A172 (cell line): Measurements from ENCODE around the gene MN1. TPM values are rescaled to one million over a fixed set of nuclear protein-coding genes. Genes with fewer than 3 reads are reported as not detected.

Experiments used
- DNase-seq: peaks from one replicate; pipeline ENCODE4 v3.0.0-alpha.2; 2015; ENCODE audit warnings: low spot score
- total RNA-seq: library from RNA; depleted of rRNA; stranded (reverse); fragments of >200 nt; shearing (Covaris generic); gene quantifications from 2 replicates; pipeline ENCODE4 v1.2.3, GENCODE V29; 2014

MN1 gene
- total RNA-seq, 1 experiment from 2014 or later, result 2.3 TPM

GRCh38 chr22:27800250-27801201 lies 1.0 kb downstream of the MN1 start:
- DNase-seq, result no peak

- DNase-seq, result no peak
Measured at GRCh38 chr22:27799827-27800249, 1.7 kb downstream of the MN1 start.

- no peak for DNase-seq
Measured at GRCh38 chr22:27799015-27799826, 2.3 kb downstream of the MN1 start.

- DNase-seq, result no peak
Measured at GRCh38 chr22:27798511-27799014, 3.0 kb downstream of the MN1 start.

- DNase-seq, result no peak
Measured at GRCh38 chr22:27797520-27798391, 3.8 kb downstream of the MN1 start.

- no peak for DNase-seq
Measured at GRCh38 chr22:27796829-27797519, 4.6 kb downstream of the MN1 start.

GRCh38 chr22:27795696-27796517 lies 5.6 kb downstream of the MN1 start:
- DNase-seq, result no peak

- DNase-seq, result no peak
Measured at GRCh38 chr22:27795053-27795452, 6.5 kb downstream of the MN1 start.

GRCh38 chr22:27794226-27794625 lies 7.3 kb downstream of the MN1 start:
- no peak for DNase-seq

- DNase-seq, result no peak
Measured at GRCh38 chr22:27793576-27793975, 8.0 kb downstream of the MN1 start.

GRCh38 chr22:27792452-27793161 lies 8.9 kb downstream of the MN1 start:
- DNase-seq, result no peak

- no peak for DNase-seq
Measured at GRCh38 chr22:27791859-27792241, 9.7 kb downstream of the MN1 start.

- DNase-seq, result no peak
Measured at GRCh38 chr22:27791159-27791858, 10.2 kb downstream of the MN1 start.

GRCh38 chr22:27790376-27791158 lies 11.0 kb downstream of the MN1 start:
- no peak for DNase-seq

GRCh38 chr22:27788500-27789288 lies 12.9 kb downstream of the MN1 start:
- no peak for DNase-seq

- DNase-seq, result no peak
Measured at GRCh38 chr22:27786965-27787364, 14.6 kb downstream of the MN1 start.

GRCh38 chr22:27786291-27786932 lies 15.1 kb downstream of the MN1 start:
- DNase-seq, result no peak
